ENCODE measurements around the gene GLT6D1.

GRCh38 chr9:135583688-135584011, 55.7 kb downstream of the GLT6D1 start:
- TF ChIP-seq CTCF (IDR thresholded peaks at IDR 0.05) (no peak), POLR2A (IDR thresholded peaks at IDR 0.05) (no peak), EP300 (IDR thresholded peaks at IDR 0.05) (no peak)
